SJCRH30 (cell line): ENCODE data around the gene SYNJ2. TPM values are rescaled to one million over a fixed set of nuclear protein-coding genes. Genes with fewer than 3 reads are reported as not detected.
A peak's percentile ranks its signal among the peaks of the same experiment; 100 is the strongest.

Source experiments
- DNase-seq, 2 experiments: peaks; one replicate each; pipeline ENCODE4 v3.0.0-alpha.2; 2015 to 2020
- H3K27ac ChIP-seq: fragments of 250-450 bp; sonication (Bioruptor Pico); 2 replicates; pipeline ENCODE4 v1.5.1; 2020; ENCODE audit warnings: mild to moderate bottlenecking, moderate library complexity
- H3K27me3 ChIP-seq: fragments of 250-450 bp; sonication (Bioruptor Pico); 2 replicates; pipeline ENCODE4 v1.5.1; 2020; ENCODE audit warnings: mild to moderate bottlenecking, moderate library complexity
- H3K36me3 ChIP-seq: fragments of 250-450 bp; sonication (Bioruptor Pico); 2 replicates; pipeline ENCODE4 v1.5.1; 2020; ENCODE audit warnings: mild to moderate bottlenecking, moderate library complexity
- H3K4me1 ChIP-seq: fragments of 250-450 bp; sonication (Bioruptor Pico); 2 replicates; pipeline ENCODE4 v1.5.1; 2020; ENCODE audit warnings: mild to moderate bottlenecking, moderate library complexity
- H3K4me3 ChIP-seq: fragments of 250-450 bp; sonication (Bioruptor Pico); 2 replicates; pipeline ENCODE4 v1.5.1; 2020; ENCODE audit warnings: mild to moderate bottlenecking, moderate library complexity
- H3K9me3 ChIP-seq: fragments of 250-450 bp; sonication (Bioruptor Pico); replicated peaks from 2 replicates; pipeline ENCODE4 v1.5.1; 2020; ENCODE audit warnings: mild to moderate bottlenecking, moderate library complexity
- total RNA-seq: library from RNA; depleted of rRNA; stranded (reverse); fragments of >200 nt; shearing (Covaris generic); gene quantifications from 2 replicates; pipeline ENCODE4 v1.2.3, GENCODE V29; 2014

SYNJ2 gene
- total RNA-seq, 1 experiment from 2014 or later: 33.4 TPM

- no peak overlapping the region for H3K4me3 ChIP-seq
- no peaks in the 10 kb centered on the region for H3K9me3 ChIP-seq
- no peaks in the 10 kb centered on the region for H3K36me3 ChIP-seq
- no peaks in the 10 kb centered on the region for H3K27me3 ChIP-seq
- peaks cover 45% of the 10 kb centered on the region for H3K4me1 ChIP-seq
- no peak overlapping the region for H3K27ac ChIP-seq
- DNase-seq: no peak
Observed at GRCh38 chr6:158006821-158007570, 25.3 kb downstream of the SYNJ2 start.

DNA sequence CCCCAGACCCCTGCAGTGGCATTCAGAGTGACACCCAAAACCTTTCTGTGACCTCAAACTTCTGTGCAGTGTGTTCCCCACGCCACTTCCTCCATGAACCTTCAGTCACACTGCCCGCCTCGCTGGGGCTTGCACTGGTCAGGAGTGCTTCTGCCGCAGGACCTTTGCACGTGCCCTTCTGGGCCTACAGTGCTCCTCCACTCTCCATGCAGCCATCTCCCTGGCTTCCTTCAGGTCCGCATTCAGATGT lies 27.1 kb downstream of the SYNJ2 start:
- DNase-seq: no peak
- H3K27ac ChIP-seq: no peak overlapping the region
- H3K9me3 ChIP-seq: no peaks in the 10 kb centered on the region
- no peak overlapping the region for H3K4me3 ChIP-seq
- no peaks in the 10 kb centered on the region for H3K36me3 ChIP-seq
- H3K27me3 ChIP-seq: no peaks in the 10 kb centered on the region
- H3K4me1 ChIP-seq: peaks cover 32% of the 10 kb centered on the region

GRCh38 chr6:158009114-158009891 lies 27.6 kb downstream of the SYNJ2 start:
- no peaks in the 10 kb centered on the region for H3K27me3 ChIP-seq
- DNase-seq: peak; percentile 65 to 71
- peak overlapping the region; percentile 15; the same call in 1 of the 2 replicates for H3K27ac ChIP-seq
- H3K4me3 ChIP-seq: no peak overlapping the region
- no peaks in the 10 kb centered on the region for H3K9me3 ChIP-seq
- no peaks in the 10 kb centered on the region for H3K36me3 ChIP-seq
- H3K4me1 ChIP-seq: peaks cover 27% of the 10 kb centered on the region

- H3K4me3 ChIP-seq: no peak overlapping the region
- H3K27ac ChIP-seq: no peak overlapping the region
- no peaks in the 10 kb centered on the region for H3K36me3 ChIP-seq
- no peaks in the 10 kb centered on the region for H3K27me3 ChIP-seq
- H3K4me1 ChIP-seq: peaks cover 30% of the 10 kb centered on the region
- DNase-seq: no peak
- no peaks in the 10 kb centered on the region for H3K9me3 ChIP-seq
Observed at GRCh38 chr6:158009935-158010585, 28.4 kb downstream of the SYNJ2 start.

DNA sequence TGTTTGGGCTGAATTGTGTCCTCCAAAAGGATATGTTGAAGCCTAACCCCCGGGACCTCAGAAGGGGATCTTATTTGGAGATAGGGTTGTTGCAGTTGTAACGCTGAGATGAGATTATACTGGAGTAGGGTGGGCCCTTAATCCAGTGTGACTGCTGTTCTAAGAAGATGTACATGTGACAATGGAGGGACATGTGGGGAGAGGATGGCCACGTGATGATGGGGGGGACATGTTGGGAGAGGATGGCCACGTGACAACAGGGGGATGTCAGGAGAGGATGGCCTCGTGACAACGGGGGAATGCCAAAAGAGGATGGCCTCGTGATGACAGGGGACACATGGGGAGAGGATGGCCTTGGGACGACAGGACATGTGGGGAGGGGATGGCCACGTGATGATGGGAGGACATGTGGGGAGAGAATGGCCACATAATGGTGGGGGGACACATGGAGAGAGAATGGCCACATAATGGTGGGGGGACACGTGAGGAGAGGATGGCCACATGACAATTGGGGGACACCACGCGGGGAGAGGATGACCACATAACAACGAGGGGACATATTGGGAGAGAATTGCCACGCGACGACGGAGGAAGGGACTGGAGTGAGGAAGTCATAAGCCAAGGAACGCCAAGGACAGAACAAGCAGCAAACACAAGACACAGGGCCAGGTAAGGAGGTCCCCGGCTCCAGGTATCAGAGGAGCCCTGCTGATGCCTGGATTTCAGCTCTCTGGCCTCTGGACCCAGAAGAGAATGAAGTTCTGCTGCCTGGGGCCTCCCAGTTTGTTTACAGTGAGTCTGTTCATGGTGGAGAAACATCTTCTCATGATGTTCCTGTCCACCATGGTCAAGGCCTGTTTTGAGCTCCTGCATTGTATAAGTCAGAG lies 29.2 kb downstream of the SYNJ2 start:
- H3K27ac ChIP-seq: 0 out of 2 replicates have a peak overlapping the region, but pooled peaks have one; percentile 7
- peaks cover 38% of the 10 kb centered on the region for H3K4me1 ChIP-seq
- no peaks in the 10 kb centered on the region for H3K9me3 ChIP-seq
- no peaks in the 10 kb centered on the region for H3K27me3 ChIP-seq
- no peak overlapping the region for H3K4me3 ChIP-seq
- no peaks in the 10 kb centered on the region for H3K36me3 ChIP-seq
- no peak for DNase-seq

GRCh38 chr6:158011478-158011920 lies 29.8 kb downstream of the SYNJ2 start:
- H3K4me3 ChIP-seq: no peak overlapping the region
- no peaks in the 10 kb centered on the region for H3K27me3 ChIP-seq
- no peak for DNase-seq
- H3K27ac ChIP-seq: peak overlapping the region; percentile 7; the same call in 1 of the 2 replicates
- H3K9me3 ChIP-seq: no peaks in the 10 kb centered on the region
- no peaks in the 10 kb centered on the region for H3K36me3 ChIP-seq
- H3K4me1 ChIP-seq: peaks cover 41% of the 10 kb centered on the region

- DNase-seq: no peak
- H3K4me3 ChIP-seq: no peak overlapping the region
- peak overlapping the region; percentile 7; the same call in 1 of the 2 replicates for H3K27ac ChIP-seq
- no peaks in the 10 kb centered on the region for H3K36me3 ChIP-seq
- no peaks in the 10 kb centered on the region for H3K27me3 ChIP-seq
- H3K9me3 ChIP-seq: no peaks in the 10 kb centered on the region
- peaks cover 46% of the 10 kb centered on the region for H3K4me1 ChIP-seq
Observed at GRCh38 chr6:158011980-158012566, 30.4 kb downstream of the SYNJ2 start.

DNA sequence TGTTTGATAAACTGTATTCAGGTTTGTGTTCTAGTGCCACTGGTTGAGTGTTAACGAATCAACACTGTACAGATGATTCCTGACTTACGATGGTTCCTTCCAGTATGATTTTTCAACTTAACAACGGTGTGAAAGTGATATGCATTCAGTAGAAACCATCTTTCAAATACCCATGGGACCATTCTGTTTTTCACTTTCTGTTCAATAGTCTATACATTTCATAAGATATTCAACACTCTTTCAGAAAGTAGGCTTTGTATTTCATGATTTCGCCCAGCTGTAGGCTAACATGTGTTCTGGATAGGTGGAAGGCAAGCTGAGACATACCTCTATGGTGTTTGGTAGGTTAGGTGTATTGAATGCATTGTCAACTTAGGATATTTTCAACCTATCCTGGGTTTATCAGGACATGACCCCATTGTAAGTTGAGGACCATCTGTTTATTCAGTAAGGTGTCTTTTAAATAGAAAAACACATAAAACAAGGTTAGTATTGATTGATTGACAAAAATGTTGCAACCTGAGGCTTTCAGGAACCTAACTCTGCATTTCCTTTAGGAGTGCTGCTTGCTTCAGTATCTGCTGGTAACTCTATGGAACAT lies 32.3 kb downstream of the SYNJ2 start:
- no peak overlapping the region for H3K4me3 ChIP-seq
- H3K27ac ChIP-seq: no peak overlapping the region
- no peaks in the 10 kb centered on the region for H3K36me3 ChIP-seq
- H3K9me3 ChIP-seq: no peaks in the 10 kb centered on the region
- H3K4me1 ChIP-seq: peaks cover 53% of the 10 kb centered on the region
- no peaks in the 10 kb centered on the region for H3K27me3 ChIP-seq
- no peak for DNase-seq

DNA sequence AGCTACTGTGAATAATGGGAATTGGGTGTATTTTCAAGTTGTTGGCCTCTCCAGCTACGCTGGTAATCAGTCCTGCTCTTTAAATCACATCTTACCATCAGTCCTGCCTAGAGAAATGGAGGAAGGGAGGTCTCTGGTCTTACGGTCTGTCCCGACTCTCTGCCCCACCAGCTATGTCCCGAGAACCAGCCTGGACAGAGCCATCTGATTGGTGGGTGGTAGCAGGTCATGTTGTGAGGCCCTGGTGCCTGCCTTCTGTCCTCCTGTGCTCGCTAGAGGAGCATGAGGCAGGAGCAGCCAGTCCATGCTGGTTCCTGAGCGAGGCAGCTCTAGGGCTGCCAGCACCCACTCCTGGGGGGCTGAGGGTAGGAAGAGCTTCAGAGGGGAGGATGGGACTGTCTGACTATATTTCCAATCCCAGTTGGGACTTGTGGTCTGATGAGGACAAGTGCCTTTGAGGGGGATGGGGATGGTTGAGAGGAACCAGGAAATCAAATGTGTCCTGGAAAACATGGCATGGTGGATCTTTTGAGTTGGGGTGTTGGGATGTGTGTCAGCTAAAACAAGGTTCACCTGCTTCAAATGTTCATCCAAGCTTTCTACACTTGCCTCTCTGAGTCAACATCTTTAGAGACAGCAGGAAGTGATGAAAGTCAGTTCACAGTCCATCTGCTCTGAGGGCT lies 33.0 kb downstream of the SYNJ2 start:
- peaks cover 52% of the 10 kb centered on the region for H3K4me1 ChIP-seq
- no peak overlapping the region for H3K4me3 ChIP-seq
- H3K36me3 ChIP-seq: no peaks in the 10 kb centered on the region
- no peaks in the 10 kb centered on the region for H3K27me3 ChIP-seq
- peak in 1 of 2 experiments; percentile 47 for DNase-seq
- peak overlapping the region; percentile 22 for H3K27ac ChIP-seq
- H3K9me3 ChIP-seq: no peaks in the 10 kb centered on the region

GRCh38 chr6:158015188-158015506 lies 33.5 kb downstream of the SYNJ2 start:
- Histone ChIP-seq H3K27me3 (no peaks in the 10 kb centered on the region), H3K36me3 (no peaks in the 10 kb centered on the region), H3K27ac (peak overlapping the region; percentile 22), H3K4me1 (peaks cover 51% of the 10 kb centered on the region), H3K4me3 (no peak overlapping the region), H3K9me3 (no peaks in the 10 kb centered on the region)
- DNase-seq: no peak

GRCh38 chr6:158016571-158017383 lies 35.1 kb downstream of the SYNJ2 start:
- Histone ChIP-seq H3K27me3 (no peaks in the 10 kb centered on the region), H3K36me3 (peaks cover 12% of the 10 kb centered on the region), H3K4me3 (peak overlapping the region; percentile 52), H3K9me3 (no peaks in the 10 kb centered on the region), H3K4me1 (peaks cover 52% of the 10 kb centered on the region), H3K27ac (peak overlapping the region; percentile 91)
- peak; percentile 66 to 68 for DNase-seq

DNA sequence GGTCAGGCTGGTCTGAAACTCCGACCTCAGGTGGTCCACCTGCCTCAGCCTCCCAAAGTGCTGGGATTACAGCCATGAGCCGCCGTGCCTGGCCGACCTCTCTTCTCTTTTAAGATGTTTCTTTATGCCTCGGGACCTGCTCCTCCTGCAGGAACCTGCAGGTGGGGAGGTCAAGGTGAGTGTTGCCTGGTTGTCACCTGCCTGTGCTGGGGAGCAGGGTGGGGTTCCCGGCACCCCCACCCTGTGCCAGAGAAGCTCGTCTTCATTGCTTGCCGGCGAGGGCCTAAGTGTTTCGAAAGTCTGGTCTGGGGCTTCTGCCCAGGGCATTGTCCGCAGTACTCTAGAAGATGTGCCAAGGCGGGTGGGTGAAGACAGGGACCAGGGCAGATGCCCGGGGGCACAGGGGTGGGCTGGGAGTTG lies 36.0 kb downstream of the SYNJ2 start:
- Histone ChIP-seq H3K9me3 (no peaks in the 10 kb centered on the region), H3K4me1 (peaks cover 45% of the 10 kb centered on the region), H3K4me3 (peak overlapping the region; percentile 52), H3K27me3 (no peaks in the 10 kb centered on the region), H3K27ac (peak overlapping the region; percentile 91), H3K36me3 (peaks cover 12% of the 10 kb centered on the region)
- DNase-seq: no peak
